NT2/D1 (cell line): Measurements from ENCODE around the gene GPR176.

Experiments used
- DNase-seq: peaks from one replicate; pipeline ENCODE4 v3.0.0-alpha.2; 2011; ENCODE audit warnings: low read depth, low spot score
- H3K27me3 ChIP-seq: 2 replicates; pipeline ENCODE4 v1.6.0; 2011; ENCODE audit warnings: mild to moderate bottlenecking; ENCODE audit not compliant: insufficient read length, insufficient read depth
- H3K36me3 ChIP-seq: 2 replicates; pipeline ENCODE4 v1.6.1; 2011; ENCODE audit warnings: mild to moderate bottlenecking, low read length, mixed read lengths; ENCODE audit not compliant: insufficient read depth, insufficient read length
- H3K4me1 ChIP-seq: 2 replicates; pipeline ENCODE4 v1.5.1; 2011; ENCODE audit not compliant: insufficient read depth, insufficient read length
- H3K4me3 ChIP-seq: 2 replicates; pipeline ENCODE4 v1.5.1; 2011; ENCODE audit warnings: low read depth; ENCODE audit not compliant: insufficient read length
- H3K9ac ChIP-seq: 2 replicates; pipeline ENCODE4 v1.6.0; 2011; ENCODE audit warnings: low read depth; ENCODE audit not compliant: insufficient read length
- H3K9me3 ChIP-seq: 2 replicates; pipeline ENCODE4 v1.5.1; 2011; ENCODE audit warnings: mild to moderate bottlenecking, low read length; ENCODE audit not compliant: insufficient read depth
- SUZ12 ChIP-seq: IDR thresholded peaks from 2 replicates; pipeline ENCODE4 v1.6.1; 2011; ENCODE audit not compliant: insufficient read length, insufficient read depth; ENCODE audit errors: extremely low read depth
- YY1 ChIP-seq: IDR thresholded peaks from 2 replicates; pipeline ENCODE4 v1.6.1; 2011; ENCODE audit not compliant: insufficient read length, insufficient read depth
- ZNF274 ChIP-seq: IDR thresholded peaks from 2 replicates; pipeline ENCODE4 v1.6.1; 2011; ENCODE audit warnings: mild to moderate bottlenecking, low read depth, low read length

The GPR176 gene

GRCh38 chr15:39959411-39959810 is 39.3 kb upstream of the GPR176 start:
- TF ChIP-seq YY1 (no peak), ZNF274 (no peak), SUZ12 (no peak)
- peaks cover 66% of the 10 kb centered on the region for H3K36me3 ChIP-seq

GRCh38 chr15:39957481-39957880 is 37.4 kb upstream of the GPR176 start:
- no peak overlapping the region for H3K9ac ChIP-seq
- H3K36me3 ChIP-seq: peaks cover 66% of the 10 kb centered on the region
- no peaks in the 10 kb centered on the region for H3K9me3 ChIP-seq
- no peak for DNase-seq
- no peak overlapping the region for H3K4me3 ChIP-seq
- TF ChIP-seq YY1 (no peak), ZNF274 (no peak), SUZ12 (no peak)
- H3K4me1 ChIP-seq: no peaks in the 10 kb centered on the region
- H3K27me3 ChIP-seq: no peaks in the 10 kb centered on the region

More at GRCh38 chr15:39959411-39959810, 39.3 kb upstream of the GPR176 start:
- Histone ChIP-seq H3K9ac (no peak overlapping the region), H3K9me3 (no peaks in the 10 kb centered on the region), H3K27me3 (no peaks in the 10 kb centered on the region), H3K4me3 (no peak overlapping the region), H3K4me1 (no peaks in the 10 kb centered on the region)
- DNase-seq: no peak

- Histone ChIP-seq H3K36me3 (peaks cover 62% of the 10 kb centered on the region), H3K4me3 (no peak overlapping the region), H3K27me3 (no peaks in the 10 kb centered on the region), H3K9ac (no peak overlapping the region), H3K4me1 (no peaks in the 10 kb centered on the region), H3K9me3 (no peaks in the 10 kb centered on the region)
- no peak for TF ChIP-seq SUZ12
- TF ChIP-seq YY1: no peak
- TF ChIP-seq ZNF274: no peak
- no peak for DNase-seq
These were observed 33.5 kb upstream of the GPR176 start for GRCh38 chr15:39953521-39953920.

- no peak for TF ChIP-seq SUZ12
- no peak for TF ChIP-seq YY1
- no peak for TF ChIP-seq ZNF274
- no peak for DNase-seq
- Histone ChIP-seq H3K9me3 (no peaks in the 10 kb centered on the region), H3K27me3 (no peaks in the 10 kb centered on the region), H3K9ac (no peak overlapping the region), H3K4me3 (no peak overlapping the region), H3K36me3 (peaks cover 59% of the 10 kb centered on the region), H3K4me1 (no peaks in the 10 kb centered on the region)
These were observed 31.5 kb upstream of the GPR176 start for GRCh38 chr15:39951561-39951960.

GRCh38 chr15:39948817-39949216 is 28.8 kb upstream of the GPR176 start:
- Histone ChIP-seq H3K36me3 (peaks cover 59% of the 10 kb centered on the region), H3K27me3 (no peaks in the 10 kb centered on the region)
- no peak for TF ChIP-seq SUZ12
- no peak for TF ChIP-seq ZNF274
- TF ChIP-seq YY1: no peak

GRCh38 chr15:39947401-39948197 is 27.5 kb upstream of the GPR176 start:
- TF ChIP-seq SUZ12 (no peak), YY1 (no peak), ZNF274 (no peak)
- H3K9ac ChIP-seq: no peak overlapping the region
- H3K36me3 ChIP-seq: peaks cover 60% of the 10 kb centered on the region
- no peak overlapping the region for H3K4me3 ChIP-seq
- no peaks in the 10 kb centered on the region for H3K9me3 ChIP-seq
- H3K27me3 ChIP-seq: no peaks in the 10 kb centered on the region
- no peaks in the 10 kb centered on the region for H3K4me1 ChIP-seq
- DNase-seq: no peak

More at GRCh38 chr15:39948817-39949216, 28.8 kb upstream of the GPR176 start:
- H3K9me3 ChIP-seq: no peaks in the 10 kb centered on the region
- no peaks in the 10 kb centered on the region for H3K4me1 ChIP-seq
- H3K4me3 ChIP-seq: no peak overlapping the region
- DNase-seq: no peak
- no peak overlapping the region for H3K9ac ChIP-seq

GRCh38 chr15:39946862-39947261 is 26.8 kb upstream of the GPR176 start:
- Histone ChIP-seq H3K4me1 (no peaks in the 10 kb centered on the region), H3K27me3 (no peaks in the 10 kb centered on the region), H3K4me3 (no peak overlapping the region), H3K9ac (no peak overlapping the region), H3K9me3 (no peaks in the 10 kb centered on the region), H3K36me3 (peaks cover 62% of the 10 kb centered on the region)
- DNase-seq: no peak
- TF ChIP-seq SUZ12 (no peak), YY1 (no peak), ZNF274 (no peak)
